GM18508 (cell line): Measurements from ENCODE around the gene KATNAL1.

Experiments
- ATAC-seq: cut with Tn5 transposase; IDR thresholded peaks from one replicate; pipeline ENCODE4 v1.9.1; 2021; ENCODE audit warnings: moderate number of reproducible peaks; ENCODE audit not compliant: insufficient read depth, unreplicated experiment

Gene KATNAL1

DNA sequence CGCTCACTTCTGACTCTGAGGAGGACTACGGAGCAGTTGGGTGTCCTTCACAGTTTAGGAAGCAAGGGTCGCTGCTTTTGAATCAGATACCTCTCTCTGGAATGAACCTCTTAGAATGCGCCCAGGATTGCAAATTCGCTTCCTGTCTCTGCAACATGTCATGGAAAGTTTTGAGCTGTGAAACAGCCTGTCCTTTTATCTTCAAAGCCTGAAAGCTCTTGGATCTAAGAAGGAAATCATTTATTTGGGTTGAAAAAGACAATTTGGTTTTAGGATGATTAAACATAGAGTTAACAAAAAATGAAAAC lies 134.1 kb downstream of the KATNAL1 start:
- no peak for ATAC-seq

GRCh38 chr13:30172593-30173302 lies 134.6 kb downstream of the KATNAL1 start:
- no peak for ATAC-seq

GRCh38 chr13:30170569-30170968 lies 136.8 kb downstream of the KATNAL1 start:
- ATAC-seq, result no peak

DNA sequence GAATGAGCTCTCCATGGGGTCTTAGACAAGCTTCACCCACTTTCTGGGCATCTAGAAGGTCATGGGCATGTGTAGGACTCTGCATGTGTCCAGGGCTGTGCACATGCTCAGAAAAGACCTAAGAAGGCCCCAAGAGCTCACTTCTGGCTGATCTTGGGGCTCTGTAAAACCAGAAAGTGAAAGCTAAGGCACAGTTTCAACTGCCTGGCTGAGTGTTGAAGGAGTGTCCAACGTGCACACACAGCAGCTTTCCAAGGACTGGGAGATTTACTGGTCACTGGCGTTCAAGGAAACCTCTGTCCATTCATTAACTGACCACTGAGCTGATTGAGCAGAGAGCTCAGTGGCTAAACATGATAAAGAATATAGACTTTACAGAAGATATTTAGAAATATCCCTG lies 137.9 kb downstream of the KATNAL1 start:
- ATAC-seq, result no peak

DNA sequence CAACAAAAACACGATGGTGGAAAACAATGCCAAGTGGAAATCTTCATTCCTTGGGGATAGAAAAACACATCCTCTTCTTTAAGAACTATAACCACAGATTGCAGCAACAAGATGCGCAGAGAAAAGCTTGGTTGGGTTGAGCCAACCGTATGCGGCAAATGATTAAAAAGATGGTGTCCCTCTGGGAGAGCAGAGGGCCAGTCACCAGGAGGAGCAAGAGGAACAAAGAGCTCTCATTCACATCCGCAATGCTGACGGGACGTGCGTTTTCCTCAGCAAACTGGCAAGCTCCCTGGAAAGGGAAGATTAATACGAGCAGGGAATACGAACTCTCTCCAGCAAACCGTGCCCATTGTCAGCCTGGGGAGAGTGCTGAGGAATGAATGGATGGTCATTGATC lies 141.6 kb downstream of the KATNAL1 start:
- ATAC-seq, result no peak

DNA sequence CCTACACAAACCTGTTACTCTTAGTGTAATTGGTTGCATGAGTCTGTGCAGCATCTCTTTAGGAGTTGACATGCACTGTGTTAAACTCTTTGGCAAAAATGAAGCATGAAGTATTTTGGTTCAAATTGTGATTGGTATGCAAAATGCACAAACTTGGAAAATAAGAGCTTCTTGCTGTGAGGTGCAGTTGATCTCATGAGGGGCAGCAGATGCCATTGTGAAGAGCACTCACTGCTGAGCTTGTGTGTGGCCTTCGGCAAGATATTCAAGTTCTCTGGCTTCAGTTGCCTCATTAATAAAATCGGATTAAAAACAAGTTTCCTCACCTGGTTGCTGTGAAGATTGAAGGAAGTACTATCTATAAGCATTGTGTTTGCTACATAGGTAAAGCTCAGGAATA lies 142.3 kb downstream of the KATNAL1 start:
- no peak for ATAC-seq

GRCh38 chr13:30164146-30164545 lies 143.2 kb downstream of the KATNAL1 start:
- ATAC-seq, result no peak

- ATAC-seq, result no peak
Observed at GRCh38 chr13:30163441-30163840, 143.9 kb downstream of the KATNAL1 start.

GRCh38 chr13:30159446-30159839 lies 147.9 kb downstream of the KATNAL1 start:
- no peak for ATAC-seq

- ATAC-seq, result no peak
Observed at GRCh38 chr13:30158774-30159445, 148.4 kb downstream of the KATNAL1 start.

DNA sequence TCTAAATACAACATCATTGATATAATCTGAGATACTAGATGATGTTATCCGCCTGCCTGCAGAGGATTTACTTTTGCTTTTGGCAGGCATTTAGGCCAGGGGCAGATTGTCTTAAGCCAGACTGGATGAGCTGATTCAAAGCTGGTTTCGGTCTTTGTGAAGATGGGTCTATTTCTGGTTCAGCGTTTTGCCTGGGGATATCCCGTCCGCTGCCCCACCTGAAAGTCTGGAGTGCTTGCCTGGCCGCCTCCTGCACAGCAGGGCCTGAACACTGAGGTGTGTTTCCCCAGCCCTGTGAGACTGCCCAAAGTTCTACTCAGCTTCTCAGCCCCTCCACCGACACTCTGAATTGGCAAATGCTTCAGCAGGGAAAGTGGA lies 149.7 kb downstream of the KATNAL1 start:
- ATAC-seq, result peak; percentile 52

DNA sequence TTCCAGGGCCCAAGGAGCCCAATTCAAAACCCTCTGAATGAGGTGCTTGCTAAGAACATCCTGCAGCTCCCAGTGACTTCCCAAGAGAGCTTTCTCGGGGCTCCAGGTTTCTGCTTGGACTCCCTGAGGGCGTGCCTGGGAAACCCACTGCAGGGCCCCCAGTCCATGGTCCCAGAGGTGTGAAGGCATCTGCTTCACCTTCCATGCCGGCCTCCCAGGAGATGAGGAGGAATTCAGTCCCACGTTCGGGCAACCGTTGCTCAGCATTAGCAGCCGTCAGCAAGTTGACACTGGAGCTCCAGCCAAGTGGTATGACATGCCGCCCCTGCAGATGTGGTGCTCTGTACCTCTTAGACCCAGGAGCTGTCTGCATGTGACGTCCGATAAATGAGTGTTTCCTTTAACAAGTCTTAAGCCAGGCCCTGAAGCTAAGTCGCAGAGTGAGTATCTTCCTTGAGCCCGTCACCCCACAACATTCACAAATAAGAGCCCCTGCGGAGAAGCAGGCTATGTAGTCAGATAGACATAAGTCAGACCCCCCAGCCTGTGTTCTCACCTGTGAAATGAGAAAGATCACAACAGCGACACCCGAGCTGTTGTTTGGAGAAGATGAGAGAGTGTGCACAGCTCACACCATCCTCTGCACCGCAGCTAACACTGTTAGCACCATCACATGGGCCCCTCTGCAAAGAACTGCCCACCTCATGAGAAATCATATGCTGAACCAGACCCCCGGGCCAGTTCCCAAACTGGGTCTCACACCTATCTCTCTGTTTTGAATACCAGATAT lies 150.3 kb downstream of the KATNAL1 start:
- peak; percentile 6 for ATAC-seq

DNA sequence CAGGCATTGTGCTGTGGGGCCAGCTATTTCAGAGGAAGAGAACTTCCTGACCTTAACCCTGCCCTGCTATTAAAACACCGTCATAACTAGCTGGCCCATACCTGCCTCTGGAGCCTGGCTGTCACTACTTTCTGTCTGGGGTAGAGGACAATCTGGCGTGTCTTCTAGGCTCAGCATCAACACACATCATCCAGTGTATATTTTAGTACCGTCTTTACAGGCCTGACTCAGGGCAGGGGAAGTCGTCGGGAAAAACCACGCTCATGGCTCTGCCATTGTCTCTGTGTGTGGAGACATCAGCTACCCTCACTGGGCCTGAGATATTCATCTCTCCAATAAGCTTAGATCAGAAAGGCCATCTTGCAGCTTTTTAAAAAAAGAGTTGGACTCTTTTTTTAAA lies 151.1 kb downstream of the KATNAL1 start:
- no peak for ATAC-seq

GRCh38 chr13:30154931-30155330 lies 152.4 kb downstream of the KATNAL1 start:
- ATAC-seq, result no peak

GRCh38 chr13:30154531-30154930 lies 152.8 kb downstream of the KATNAL1 start:
- ATAC-seq, result no peak

- no peak for ATAC-seq
Observed at GRCh38 chr13:30153545-30154426, 153.6 kb downstream of the KATNAL1 start.
